ENCODE measurements around the gene LRPPRC.

Gene LRPPRC

DNA sequence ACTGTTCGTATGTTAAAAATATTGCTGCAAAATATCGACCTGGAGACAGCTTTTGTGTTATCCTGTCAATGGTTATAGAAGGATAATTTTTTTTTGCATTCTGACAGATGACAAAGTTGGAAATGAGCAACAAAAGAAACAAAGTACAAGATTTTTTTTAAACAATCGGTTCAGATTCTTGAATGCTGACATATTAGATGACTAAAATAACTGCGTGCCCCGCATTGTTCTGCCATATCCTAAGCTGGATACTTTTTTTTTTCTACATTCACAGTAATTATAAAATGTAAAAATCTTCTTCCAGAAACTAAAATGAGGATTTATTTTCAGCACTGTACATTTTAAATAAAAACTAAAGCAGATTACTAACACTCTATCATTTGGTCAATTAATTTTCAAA lies 89.9 kb downstream of the LRPPRC start:
- no peak for DNase-seq

DNA sequence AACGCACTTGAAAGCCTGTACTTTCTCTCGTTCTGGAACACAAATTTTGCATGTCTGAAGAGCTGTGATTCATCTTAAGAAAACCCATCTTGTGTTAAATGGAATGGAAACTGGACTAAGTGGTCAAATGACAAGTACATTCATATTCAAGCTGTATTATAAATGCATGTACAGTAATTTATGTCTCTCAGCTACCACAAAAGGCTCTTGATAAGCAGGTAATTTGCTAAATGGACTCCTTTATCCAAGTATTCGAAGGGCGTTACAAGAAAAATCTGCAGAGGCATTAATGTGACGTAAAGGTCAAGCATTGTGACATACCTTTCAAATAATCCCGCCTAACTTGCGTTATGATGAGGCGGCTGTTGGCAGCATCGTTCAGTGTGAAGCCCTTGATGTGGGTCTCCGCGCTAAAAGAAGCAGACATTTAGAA lies 90.4 kb downstream of the LRPPRC start:
- no peak for DNase-seq

DNA sequence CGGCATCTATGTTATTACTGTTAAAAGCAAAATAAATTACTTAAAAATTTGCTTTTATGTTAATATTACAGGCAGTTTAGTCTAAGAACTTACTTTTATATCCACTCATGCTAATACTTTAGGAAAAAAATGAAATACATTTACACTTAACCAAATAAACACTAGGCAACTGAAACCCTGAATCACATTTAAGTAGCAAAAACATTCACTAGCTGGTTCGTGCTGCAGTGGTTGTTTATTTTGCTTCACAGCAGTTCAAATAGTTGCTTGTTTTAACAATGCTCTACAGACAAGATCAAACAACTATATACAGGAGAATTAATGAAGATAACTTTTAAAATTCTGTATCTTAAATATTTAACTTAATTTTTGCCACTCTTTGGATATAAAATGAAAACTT lies 96.2 kb downstream of the LRPPRC start:
- DNase-seq = no peak

- DNase-seq = no peak
These were observed 96.9 kb downstream of the LRPPRC start for GRCh38 chr2:43898838-43899346.

- DNase-seq = no peak
These were observed 97.5 kb downstream of the LRPPRC start for GRCh38 chr2:43898134-43898837.

DNA sequence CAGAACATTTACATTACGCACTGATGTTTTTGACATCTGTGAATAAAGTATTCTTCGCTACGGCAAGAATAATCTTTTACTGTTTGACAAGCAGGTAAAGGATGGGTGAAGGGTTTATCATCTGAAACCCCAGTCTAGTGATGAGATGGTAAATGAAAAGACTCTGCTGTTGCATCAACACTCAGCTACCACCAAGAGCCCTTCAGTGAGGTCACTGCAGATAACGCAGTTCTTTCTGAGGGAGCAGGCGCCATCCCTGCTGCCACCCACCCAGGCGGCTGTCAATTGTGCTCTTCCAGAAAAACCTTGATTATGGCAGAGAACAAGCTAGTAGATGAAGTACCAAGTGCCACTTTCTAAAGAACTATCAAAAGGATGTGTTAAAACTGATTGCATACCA lies 98.3 kb downstream of the LRPPRC start:
- DNase-seq = no peak

DNA sequence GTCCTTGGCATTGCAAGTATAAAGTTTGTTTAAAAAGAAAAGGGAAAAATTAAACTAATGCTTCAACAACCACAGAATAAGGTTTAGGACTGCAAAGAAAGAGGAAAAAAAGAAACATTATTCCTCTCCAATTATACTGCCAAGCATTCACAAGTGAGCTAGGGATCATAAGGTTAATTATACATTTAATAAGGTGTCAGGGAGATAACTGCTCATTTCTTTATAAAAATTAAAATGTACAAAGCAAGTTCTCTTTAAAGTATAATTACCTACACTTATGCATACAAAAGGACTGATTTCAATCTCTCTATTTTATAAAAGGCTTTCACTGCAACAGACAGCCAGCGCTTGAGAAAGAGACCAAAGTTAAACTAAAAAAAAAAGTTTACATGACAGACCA lies 98.9 kb downstream of the LRPPRC start:
- no peak for DNase-seq

DNA sequence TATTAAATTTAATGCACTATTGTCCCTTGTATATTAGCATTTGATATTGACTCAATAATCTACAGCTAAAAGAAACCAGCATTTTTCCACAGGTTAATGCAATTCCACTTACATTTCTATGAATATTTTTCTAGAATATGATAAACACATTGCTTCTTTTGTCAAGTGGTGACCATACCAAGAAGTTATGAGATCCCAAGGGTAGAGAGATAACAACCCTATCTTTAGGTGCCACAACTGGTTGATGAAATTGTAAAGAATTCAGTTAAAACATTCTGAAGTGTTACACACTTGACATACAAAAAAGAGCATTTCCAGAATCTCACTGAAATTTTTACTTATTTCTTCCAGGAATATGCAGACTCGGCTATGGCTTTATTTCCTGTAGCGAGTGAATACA lies 101.0 kb downstream of the LRPPRC start:
- DNase-seq = no peak

- no peak for DNase-seq
These were observed 104.9 kb downstream of the LRPPRC start for GRCh38 chr2:43890855-43891254.

DNA sequence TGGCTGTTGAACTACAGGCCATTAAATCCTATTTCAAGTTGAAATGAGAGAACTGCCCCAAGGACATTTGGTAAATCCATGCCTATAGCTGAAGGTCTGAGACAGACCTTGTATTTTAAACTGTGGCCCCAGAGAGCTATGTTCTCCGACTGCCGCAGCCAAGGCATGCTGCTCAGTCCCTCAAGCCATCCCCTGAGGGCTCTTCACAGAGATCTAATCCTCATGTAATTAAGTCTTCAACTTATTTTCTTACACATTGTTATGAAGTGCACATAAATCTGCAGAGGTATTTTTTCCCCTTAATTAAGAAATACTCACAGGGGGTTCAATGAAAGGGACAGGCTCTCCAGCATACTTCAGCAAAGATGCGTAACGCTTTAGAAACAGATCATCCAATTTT lies 106.4 kb downstream of the LRPPRC start:
- DNase-seq = no peak

DNA sequence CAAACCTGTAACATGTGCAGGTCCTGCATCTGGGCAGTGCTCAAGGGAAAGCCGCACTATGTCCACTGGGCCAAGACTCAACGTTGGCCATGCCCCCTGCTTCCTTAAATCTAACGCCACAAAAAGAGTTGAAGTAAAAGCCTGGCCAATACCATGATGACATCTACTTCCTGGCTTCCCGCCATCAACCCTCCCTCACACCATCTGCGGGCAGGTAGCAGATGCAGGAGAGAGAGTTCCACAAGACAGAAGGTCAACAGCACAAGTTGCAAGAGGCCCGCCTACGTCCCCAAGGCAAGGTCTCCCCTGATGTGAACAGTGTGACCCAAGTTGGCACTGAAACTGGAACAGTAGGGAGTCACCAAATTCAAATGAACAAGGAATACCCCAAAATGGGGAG lies 108.6 kb downstream of the LRPPRC start:
- DNase-seq = no peak

GRCh38 chr2:43885132-43885632 lies 110.6 kb downstream of the LRPPRC start:
- DNase-seq = no peak

DNA sequence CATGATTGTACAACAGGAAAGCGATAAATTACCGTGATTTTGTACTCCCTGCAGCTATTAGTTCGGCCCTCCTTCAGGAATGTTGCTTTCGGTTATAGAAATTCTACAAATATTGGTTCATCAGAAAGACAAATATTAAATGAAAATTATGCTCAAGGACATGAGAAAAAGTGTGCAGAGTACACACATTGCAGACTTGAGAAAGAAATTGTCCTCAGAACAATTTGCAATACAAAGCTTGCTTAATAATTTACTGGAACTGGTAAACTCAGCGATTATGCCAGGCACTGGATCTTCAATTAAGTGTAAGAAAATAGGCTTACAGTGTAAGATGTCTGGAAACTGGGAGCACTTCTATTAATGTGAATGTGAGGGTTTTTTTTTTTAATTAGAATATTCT lies 111.1 kb downstream of the LRPPRC start:
- no peak for DNase-seq

- DNase-seq = no peak
These were observed 113.5 kb downstream of the LRPPRC start for GRCh38 chr2:43882312-43882711.

GRCh38 chr2:43880952-43881351 lies 114.8 kb downstream of the LRPPRC start:
- no peak for DNase-seq

DNA sequence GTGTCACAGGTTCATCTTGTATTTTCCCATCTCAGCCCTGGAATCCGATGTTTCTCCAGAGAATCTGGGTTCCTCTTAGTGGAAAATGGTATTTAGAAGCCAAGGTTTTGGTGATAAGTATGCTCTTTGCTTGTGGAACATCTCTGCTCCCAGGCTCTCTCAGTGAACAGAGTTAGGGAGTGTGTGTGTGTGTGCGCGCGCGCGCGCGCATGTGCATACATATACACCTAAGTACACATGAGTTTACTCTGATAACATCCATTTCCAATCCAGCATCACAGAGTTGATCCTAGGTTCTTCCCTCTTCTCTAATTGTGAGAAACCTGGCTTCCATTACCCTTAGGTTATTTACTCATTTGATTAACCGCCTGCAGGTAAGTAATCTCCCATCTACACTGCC lies 115.3 kb downstream of the LRPPRC start:
- DNase-seq = no peak

GRCh38 chr2:43879261-43879660 lies 116.5 kb downstream of the LRPPRC start:
- no peak for DNase-seq

GRCh38 chr2:43877782-43878464 lies 117.9 kb downstream of the LRPPRC start:
- DNase-seq = peak; percentile 61

GRCh38 chr2:43874776-43875451 lies 120.9 kb downstream of the LRPPRC start:
- DNase-seq = no peak

- DNase-seq = no peak
These were observed 123.6 kb downstream of the LRPPRC start for GRCh38 chr2:43872151-43872550.

- no peak for DNase-seq
These were observed 140.5 kb downstream of the LRPPRC start for GRCh38 chr2:43855292-43855691.

GRCh38 chr2:43854671-43855070 lies 141.1 kb downstream of the LRPPRC start:
- no peak for DNase-seq

GRCh38 chr2:43853141-43854081 lies 142.4 kb downstream of the LRPPRC start:
- DNase-seq = no peak

Measured in stimulated activated CD4-positive, alpha-beta T cell treated with anti-CD3 and anti-CD28 coated beads, Interleukin-12 subunit alpha, Interleukin-12 subunit beta, amount 100 ng/mL, for 4 hours (primary cell).